ENCODE data around the gene CEP95. TPM values are rescaled to one million over a fixed set of nuclear protein-coding genes. Genes with fewer than 3 reads are reported as not detected.

CEP95 gene
- total RNA-seq, 1 experiment from 2014 or later, result 77.0 TPM

DNA sequence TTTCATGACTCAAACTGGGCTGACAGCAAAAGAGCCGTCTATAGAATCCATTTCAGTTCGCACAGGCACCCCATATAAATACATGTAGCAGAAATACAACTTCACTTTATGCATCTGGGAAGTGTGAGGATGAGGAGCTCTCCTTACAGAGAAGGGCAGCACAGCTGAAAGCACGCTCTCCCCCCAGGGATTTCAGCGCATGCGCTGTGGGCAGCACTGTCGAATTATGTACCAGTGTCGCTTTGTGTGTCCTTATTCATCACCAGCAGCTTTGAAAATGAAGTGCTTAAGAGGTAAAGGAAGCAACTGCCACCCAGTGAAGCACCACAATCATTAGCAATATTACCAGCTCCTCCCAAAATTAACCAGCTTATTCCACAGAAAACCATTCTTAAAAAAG lies 39.9 kb downstream of the CEP95 start:
- H3K4me2 ChIP-seq (ENCODE audit: low read length), result no peak overlapping the region
- no peak for ATAC-seq
- H3K9me3 ChIP-seq (ENCODE audit: control insufficient read depth in 1 of 2, insufficient read depth in 1 of 2, low read depth in 1 of 2, low read length in 2 of 2), result no peaks in the 10 kb centered on the region
- no peaks in the 10 kb centered on the region for H3K4me1 ChIP-seq (ENCODE audit: control insufficient read depth in 1 of 2, insufficient read depth in 2 of 2, low read length in 2 of 2)
- ChIA-PET POLR2A (no interaction called here), RAD21 (ENCODE audit: low non-redundant PET in 1 of 2, low total read pairs in 2 of 2, uncharacterized antibody in 2 of 2, unreplicated experiment in 2 of 2) (no interaction called here), CTCF (interaction anchor here (1.4 kb wide), 1 partner anchor 126 kb away, joined by 4 read pairs; no protein-coding TSS in a partner anchor)
- no peak for DNase-seq (ENCODE audit: low read depth, low spot score)
- intact Hi-C loops (cut with micrococcal nuclease), result no loop called here
- H3K27ac ChIP-seq (ENCODE audit: low read depth, low read length), result no peak overlapping the region
- H4K20me1 ChIP-seq (ENCODE audit: insufficient read depth), result peaks cover 14% of the 10 kb centered on the region; the same call in 1 of the 2 replicates
- H3K9me2 ChIP-seq (ENCODE audit: insufficient read depth), result no peaks in the 10 kb centered on the region
- H3K36me3 ChIP-seq (ENCODE audit: control insufficient read depth in 1 of 2, insufficient read depth in 2 of 2, low read length in 2 of 2), result peaks cover 75 to 85% of the 10 kb centered on the region in 2 experiments
- H2AFZ ChIP-seq (ENCODE audit: low read depth, low read length, poor library complexity, severe bottlenecking), result no peak overlapping the region
- H3K4me3 ChIP-seq (replicated peaks in 1 of 2; ENCODE audit: low read depth in 1 of 2, low read length in 2 of 2), result no peak overlapping the region
- H3K9ac ChIP-seq (ENCODE audit: low read length), result no peak overlapping the region
- TF ChIP-seq, protein P1, sequence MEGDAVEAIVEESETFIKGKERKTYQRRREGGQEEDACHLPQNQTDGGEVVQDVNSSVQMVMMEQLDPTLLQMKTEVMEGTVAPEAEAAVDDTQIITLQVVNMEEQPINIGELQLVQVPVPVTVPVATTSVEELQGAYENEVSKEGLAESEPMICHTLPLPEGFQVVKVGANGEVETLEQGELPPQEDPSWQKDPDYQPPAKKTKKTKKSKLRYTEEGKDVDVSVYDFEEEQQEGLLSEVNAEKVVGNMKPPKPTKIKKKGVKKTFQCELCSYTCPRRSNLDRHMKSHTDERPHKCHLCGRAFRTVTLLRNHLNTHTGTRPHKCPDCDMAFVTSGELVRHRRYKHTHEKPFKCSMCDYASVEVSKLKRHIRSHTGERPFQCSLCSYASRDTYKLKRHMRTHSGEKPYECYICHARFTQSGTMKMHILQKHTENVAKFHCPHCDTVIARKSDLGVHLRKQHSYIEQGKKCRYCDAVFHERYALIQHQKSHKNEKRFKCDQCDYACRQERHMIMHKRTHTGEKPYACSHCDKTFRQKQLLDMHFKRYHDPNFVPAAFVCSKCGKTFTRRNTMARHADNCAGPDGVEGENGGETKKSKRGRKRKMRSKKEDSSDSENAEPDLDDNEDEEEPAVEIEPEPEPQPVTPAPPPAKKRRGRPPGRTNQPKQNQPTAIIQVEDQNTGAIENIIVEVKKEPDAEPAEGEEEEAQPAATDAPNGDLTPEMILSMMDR (IDR thresholded peaks at IDR 0.05 in 2 of 3, conservative IDR thresholded peaks at IDR 0.05 in 1 of 3; ENCODE audit: borderline replicate concordance in 1 of 3, insufficient read depth in 1 of 3, low read depth in 2 of 3, low read length in 2 of 3), result no peak
- no peak for TF ChIP-seq ZNF274 (IDR thresholded peaks at IDR 0.05; ENCODE audit: low read depth, low read length)
- TF ChIP-seq EZH2phosphoT487 (IDR thresholded peaks at IDR 0.05; ENCODE audit: borderline replicate concordance), result no peak
- H3K27me3 ChIP-seq (ENCODE audit: insufficient read depth, low read length), result no peaks in the 10 kb centered on the region
- peaks cover 41% of the 10 kb centered on the region for H3K79me2 ChIP-seq (ENCODE audit: insufficient read depth, low read length)
- BruUV-seq (replicated peaks), result no TSS peak

DNA sequence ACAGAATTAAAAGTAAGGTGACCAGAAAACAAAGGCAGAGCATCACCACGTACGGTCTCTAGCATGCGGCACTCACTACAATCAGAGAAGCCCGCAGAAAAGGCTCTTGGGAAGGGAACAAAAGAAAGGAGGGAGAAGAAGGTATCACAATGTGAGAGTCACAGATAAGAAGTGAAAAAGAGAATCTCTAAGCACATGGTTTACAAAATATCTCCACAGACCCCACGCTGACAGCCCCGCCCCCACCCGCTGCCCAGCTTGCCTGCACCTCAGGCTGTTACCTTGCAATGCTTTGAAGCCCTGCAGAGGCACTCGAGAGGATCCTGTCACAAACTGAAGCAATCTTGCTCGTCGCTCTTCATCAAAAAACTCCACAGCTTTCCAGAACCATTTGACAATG lies 40.5 kb downstream of the CEP95 start:
- H3K9me2 ChIP-seq (ENCODE audit: insufficient read depth), result no peaks in the 10 kb centered on the region
- TF ChIP-seq, protein P2, sequence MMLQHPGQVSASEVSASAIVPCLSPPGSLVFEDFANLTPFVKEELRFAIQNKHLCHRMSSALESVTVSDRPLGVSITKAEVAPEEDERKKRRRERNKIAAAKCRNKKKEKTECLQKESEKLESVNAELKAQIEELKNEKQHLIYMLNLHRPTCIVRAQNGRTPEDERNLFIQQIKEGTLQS (IDR thresholded peaks at IDR 0.05), result no peak
- TF ChIP-seq POLR2AphosphoS5 (IDR thresholded peaks at IDR 0.05; ENCODE audit: low read depth, low read length) (peak; percentile 26; the same call in 1 of the 2 replicates), SIN3A (IDR thresholded peaks at IDR 0.05; ENCODE audit: low read depth) (no peak)
- H3K36me3 ChIP-seq (ENCODE audit: control insufficient read depth in 1 of 2, insufficient read depth in 2 of 2, low read length in 2 of 2), result peaks cover 74 to 85% of the 10 kb centered on the region in 2 experiments
- ChIA-PET POLR2A (no interaction called here), RAD21 (ENCODE audit: low non-redundant PET in 1 of 2, low total read pairs in 2 of 2, uncharacterized antibody in 2 of 2, unreplicated experiment in 2 of 2) (no interaction called here), CTCF (interaction anchor here (1.0 kb wide), 1 partner anchor 14 kb away, joined by 3 read pairs; no protein-coding TSS in a partner anchor)
- no peak for DNase-seq (ENCODE audit: low read depth, low spot score)
- no peaks in the 10 kb centered on the region for H3K4me1 ChIP-seq (ENCODE audit: control insufficient read depth in 1 of 2, insufficient read depth in 2 of 2, low read length in 2 of 2)
- H3K9ac ChIP-seq (ENCODE audit: low read length), result no peak overlapping the region
- H2AFZ ChIP-seq (ENCODE audit: low read depth, low read length, poor library complexity, severe bottlenecking), result no peak overlapping the region
- H3K9me3 ChIP-seq (ENCODE audit: control insufficient read depth in 1 of 2, insufficient read depth in 1 of 2, low read depth in 1 of 2, low read length in 2 of 2), result no peaks in the 10 kb centered on the region
- H3K4me2 ChIP-seq (ENCODE audit: low read length), result no peak overlapping the region
- intact Hi-C loops (cut with micrococcal nuclease), result no loop called here
- BruUV-seq (replicated peaks), result no TSS peak
- peaks cover 46% of the 10 kb centered on the region for H3K79me2 ChIP-seq (ENCODE audit: insufficient read depth, low read length)
- H4K20me1 ChIP-seq (ENCODE audit: insufficient read depth), result peaks cover 14% of the 10 kb centered on the region; the same call in 1 of the 2 replicates
- H3K4me3 ChIP-seq (replicated peaks in 1 of 2; ENCODE audit: low read depth in 1 of 2, low read length in 2 of 2), result no peak overlapping the region
- no peaks in the 10 kb centered on the region for H3K27me3 ChIP-seq (ENCODE audit: insufficient read depth, low read length)
- ATAC-seq, result no peak
- no peak overlapping the region for H3K27ac ChIP-seq (ENCODE audit: low read depth, low read length)

Measured in HCT116 (cell line).